Prostate gland (tissue), 2 donors: ENCODE data around the gene FOXP1.

Source experiments
- CTCF ChIP-seq, 4 experiments: fragments of 200-600 bp in 2 of 4; fragments of 450-650 bp in 2 of 4; sonication (generic) in 2 of 4; IDR thresholded peaks; 1 replicate in 3 of 4; 2 replicates in 1 of 4; pipeline ENCODE4 v1.5.1; 2016 to 2019; ENCODE audit warnings: antibody characterized with exemption in 4 of 4, mild to moderate bottlenecking in 2 of 4, moderate library complexity in 2 of 4
- POLR2A ChIP-seq: fragments of 450-650 bp; IDR thresholded peaks from one replicate; pipeline ENCODE4 v1.6.1; 2016; ENCODE audit warnings: antibody characterized with exemption, mild to moderate bottlenecking
- POLR2AphosphoS5 ChIP-seq: sonication (generic); formaldehyde crosslinking; IDR thresholded peaks from one replicate; pipeline ENCODE4 v1.6.1; 2017; ENCODE audit warnings: antibody characterized with exemption

- no peak for TF ChIP-seq CTCF (IDR thresholded peaks at IDR 0.05)
- TF ChIP-seq POLR2A: no peak
- TF ChIP-seq POLR2AphosphoS5: no peak
These were observed 422.6 kb downstream of the FOXP1 start for GRCh38 chr3:71160785-71161546.
